ENCODE results near the gene MYO1B.

GRCh38 chr2:191386938-191387536 is 141.8 kb downstream of the MYO1B start:
- TF ChIP-seq, protein P1, sequence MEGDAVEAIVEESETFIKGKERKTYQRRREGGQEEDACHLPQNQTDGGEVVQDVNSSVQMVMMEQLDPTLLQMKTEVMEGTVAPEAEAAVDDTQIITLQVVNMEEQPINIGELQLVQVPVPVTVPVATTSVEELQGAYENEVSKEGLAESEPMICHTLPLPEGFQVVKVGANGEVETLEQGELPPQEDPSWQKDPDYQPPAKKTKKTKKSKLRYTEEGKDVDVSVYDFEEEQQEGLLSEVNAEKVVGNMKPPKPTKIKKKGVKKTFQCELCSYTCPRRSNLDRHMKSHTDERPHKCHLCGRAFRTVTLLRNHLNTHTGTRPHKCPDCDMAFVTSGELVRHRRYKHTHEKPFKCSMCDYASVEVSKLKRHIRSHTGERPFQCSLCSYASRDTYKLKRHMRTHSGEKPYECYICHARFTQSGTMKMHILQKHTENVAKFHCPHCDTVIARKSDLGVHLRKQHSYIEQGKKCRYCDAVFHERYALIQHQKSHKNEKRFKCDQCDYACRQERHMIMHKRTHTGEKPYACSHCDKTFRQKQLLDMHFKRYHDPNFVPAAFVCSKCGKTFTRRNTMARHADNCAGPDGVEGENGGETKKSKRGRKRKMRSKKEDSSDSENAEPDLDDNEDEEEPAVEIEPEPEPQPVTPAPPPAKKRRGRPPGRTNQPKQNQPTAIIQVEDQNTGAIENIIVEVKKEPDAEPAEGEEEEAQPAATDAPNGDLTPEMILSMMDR (conservative IDR thresholded peaks at IDR 0.05 in 1 of 2, IDR thresholded peaks at IDR 0.05 in 1 of 2; ENCODE audit: extremely low read depth in 1 of 2, insufficient read depth in 1 of 2, low read depth in 1 of 2, low read length in 2 of 2): no peak
- TF ChIP-seq EZH2 (IDR thresholded peaks at IDR 0.05; ENCODE audit: borderline replicate concordance, low read length): no peak
